ENCODE measurements around the gene PIGU. TPM values are rescaled to one million over a fixed set of nuclear protein-coding genes. Genes with fewer than 3 reads are reported as not detected.

Gene PIGU
- total RNA-seq, 1 experiment from 2014 or later, result 25.1 TPM

GRCh38 chr20:34709831-34710567 lies 33.1 kb upstream of the PIGU start:
- TF ChIP-seq CTCF (IDR thresholded peaks at IDR 0.05 in 2 of 3, conservative IDR thresholded peaks at IDR 0.05 in 1 of 3; ENCODE audit: borderline replicate concordance in 1 of 3, insufficient read depth in 1 of 3, low read depth in 2 of 3, low read length in 2 of 3), result peak in 1 of 3 experiments; percentile 40; a peak in 3 of 6 replicates
- TF ChIP-seq ZNF274 (IDR thresholded peaks at IDR 0.05; ENCODE audit: low read depth, low read length), result no peak
- no peak for TF ChIP-seq CEBPB (IDR thresholded peaks at IDR 0.05; ENCODE audit: low read depth)
- no peak for TF ChIP-seq ATF3 (IDR thresholded peaks at IDR 0.05)
- peak; percentile 73 for TF ChIP-seq MAX (IDR thresholded peaks at IDR 0.05)
- peak; percentile 20 for TF ChIP-seq TCF7L2 (IDR thresholded peaks at IDR 0.05; ENCODE audit: borderline replicate concordance, extremely low read depth, insufficient read depth, insufficient read length)
- ATAC-seq, result peak; percentile 67
- ChIA-PET CTCF (interaction anchor here (1.7 to 2.0 kb wide), 3 partner anchors 13 to 519 kb away, joined by 4 to 7 read pairs (median 6); no protein-coding TSS in a partner anchor), RAD21 (ENCODE audit: low non-redundant PET in 1 of 2, low total read pairs in 2 of 2, uncharacterized antibody in 2 of 2, unreplicated experiment in 2 of 2) (interaction anchor here in 1 of 2 experiments (1.2 to 1.5 kb wide), 2 partner anchors 131 to 397 kb away, joined by 3 to 6 read pairs; no protein-coding TSS in a partner anchor), POLR2A (no interaction called here)
- Histone ChIP-seq H3K27me3 (ENCODE audit: insufficient read depth, low read length) (no peaks in the 10 kb centered on the region), H3K9ac (ENCODE audit: low read length) (peak overlapping the region; percentile 77), H3K4me2 (ENCODE audit: low read length) (peak overlapping the region; percentile 90), H3K79me2 (ENCODE audit: insufficient read depth, low read length) (no peaks in the 10 kb centered on the region), H3K9me2 (ENCODE audit: insufficient read depth) (no peaks in the 10 kb centered on the region), H2AFZ (ENCODE audit: low read depth, low read length, poor library complexity, severe bottlenecking) (no peak overlapping the region), H4K20me1 (ENCODE audit: insufficient read depth) (no peaks in the 10 kb centered on the region), H3K36me3 (ENCODE audit: control insufficient read depth in 1 of 2, insufficient read depth in 2 of 2, low read length in 2 of 2) (no peaks in the 10 kb centered on the region), H3K27ac (ENCODE audit: low read depth, low read length) (peak overlapping the region; percentile 88), H3K4me3 (replicated peaks in 1 of 2; ENCODE audit: low read depth in 1 of 2, low read length in 2 of 2) (peak overlapping the region; percentile 66 to 77), H3K4me1 (ENCODE audit: control insufficient read depth in 1 of 2, insufficient read depth in 2 of 2, low read length in 2 of 2) (peaks cover 20 to 50% of the 10 kb centered on the region in 2 experiments), H3K9me3 (ENCODE audit: control insufficient read depth in 1 of 2, insufficient read depth in 1 of 2, low read depth in 1 of 2, low read length in 2 of 2) (no peaks in the 10 kb centered on the region)
- no TSS peak for BruUV-seq (replicated peaks)
- intact Hi-C loops (cut with micrococcal nuclease), result loop anchor here (2.0 to 5.0 kb wide), 3 partner anchors 131 to 519 kb away; no protein-coding TSS in a partner anchor
- peak; percentile 42 for DNase-seq (ENCODE audit: low read depth, low spot score)
